ENCODE measurements around the gene SVIL.
A peak's percentile ranks its signal among the peaks of the same experiment; 100 is the strongest.
"Not testable (repeated sequence)": the region's sequence is repeated elsewhere in the genome, so short reads cannot be mapped to it uniquely, and the experiment has no call there.

The SVIL gene

DNA sequence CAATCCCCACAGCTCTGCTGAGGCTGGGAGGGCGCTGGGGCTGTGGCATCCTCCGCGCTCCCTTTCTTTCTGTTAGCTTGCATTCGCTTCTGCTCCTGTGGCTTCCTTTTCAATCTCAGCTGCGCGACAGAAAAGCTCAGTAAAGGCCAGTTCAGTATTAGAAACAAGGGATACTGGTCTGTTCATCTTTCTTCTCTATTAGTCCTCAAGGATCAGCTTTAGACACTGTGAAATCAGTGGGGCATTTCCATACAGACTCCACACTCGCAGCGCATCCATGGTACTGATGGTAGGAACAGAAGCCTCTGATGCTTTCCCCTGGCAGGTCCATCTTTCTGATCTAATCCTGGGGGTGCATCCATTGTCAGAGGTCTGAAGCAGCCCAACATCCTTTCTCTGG lies 182.2 kb downstream of the SVIL start:
- TF ChIP-seq SUZ12 (IDR thresholded peaks at IDR 0.05; ENCODE audit: extremely low read depth, insufficient read depth, insufficient read length) (no peak), ZNF274 (IDR thresholded peaks at IDR 0.05; ENCODE audit: low read depth, low read length) (no peak), YY1 (IDR thresholded peaks at IDR 0.05; ENCODE audit: insufficient read depth, insufficient read length) (no peak)
- Histone ChIP-seq H3K27me3 (ENCODE audit: insufficient read depth, insufficient read length) (no peaks in the 10 kb centered on the region), H3K4me1 (ENCODE audit: insufficient read depth, insufficient read length) (peaks cover 3% of the 10 kb centered on the region), H3K9ac (ENCODE audit: insufficient read length, low read depth) (no peak overlapping the region), H3K9me3 (ENCODE audit: insufficient read depth, low read length) (no peaks in the 10 kb centered on the region), H3K36me3 (ENCODE audit: insufficient read depth, insufficient read length, low read length) (peaks cover 14% of the 10 kb centered on the region), H3K4me3 (ENCODE audit: insufficient read length, low read depth) (no peak overlapping the region)
- DNase-seq (ENCODE audit: low read depth, low spot score), result no peak

DNA sequence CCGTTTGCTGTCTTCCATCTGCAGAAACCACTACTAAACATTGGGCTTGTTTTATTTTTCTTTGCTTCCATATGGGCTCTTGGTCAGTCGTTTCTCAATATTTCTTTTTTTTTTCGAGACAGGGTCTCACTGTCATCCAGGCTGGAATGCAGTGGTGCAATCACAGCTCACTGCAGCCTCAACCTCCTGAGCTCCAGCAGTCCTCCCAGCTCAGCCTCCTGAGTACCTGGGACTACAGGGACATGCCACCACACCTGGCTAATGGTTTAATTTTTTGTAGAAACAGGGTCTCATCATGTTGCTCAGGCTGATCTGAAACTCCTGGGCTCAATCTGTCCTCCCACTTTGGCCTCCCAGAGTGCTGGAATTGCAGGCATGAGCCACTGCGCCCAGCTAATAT lies 182.8 kb downstream of the SVIL start:
- TF ChIP-seq ZNF274 (IDR thresholded peaks at IDR 0.05; ENCODE audit: low read depth, low read length), result no peak
- no peak for TF ChIP-seq YY1 (IDR thresholded peaks at IDR 0.05; ENCODE audit: insufficient read depth, insufficient read length)
- no peak for TF ChIP-seq SUZ12 (IDR thresholded peaks at IDR 0.05; ENCODE audit: extremely low read depth, insufficient read depth, insufficient read length)
- peaks cover 3% of the 10 kb centered on the region for H3K4me1 ChIP-seq (ENCODE audit: insufficient read depth, insufficient read length)
- no peak overlapping the region for H3K4me3 ChIP-seq (ENCODE audit: insufficient read length, low read depth)
- no peaks in the 10 kb centered on the region for H3K27me3 ChIP-seq (ENCODE audit: insufficient read depth, insufficient read length)
- no peaks in the 10 kb centered on the region for H3K9me3 ChIP-seq (ENCODE audit: insufficient read depth, low read length)
- no peak overlapping the region for H3K9ac ChIP-seq (ENCODE audit: insufficient read length, low read depth)
- peaks cover 8% of the 10 kb centered on the region for H3K36me3 ChIP-seq (ENCODE audit: insufficient read depth, insufficient read length, low read length)
- DNase-seq (ENCODE audit: low read depth, low spot score), result no peak

DNA sequence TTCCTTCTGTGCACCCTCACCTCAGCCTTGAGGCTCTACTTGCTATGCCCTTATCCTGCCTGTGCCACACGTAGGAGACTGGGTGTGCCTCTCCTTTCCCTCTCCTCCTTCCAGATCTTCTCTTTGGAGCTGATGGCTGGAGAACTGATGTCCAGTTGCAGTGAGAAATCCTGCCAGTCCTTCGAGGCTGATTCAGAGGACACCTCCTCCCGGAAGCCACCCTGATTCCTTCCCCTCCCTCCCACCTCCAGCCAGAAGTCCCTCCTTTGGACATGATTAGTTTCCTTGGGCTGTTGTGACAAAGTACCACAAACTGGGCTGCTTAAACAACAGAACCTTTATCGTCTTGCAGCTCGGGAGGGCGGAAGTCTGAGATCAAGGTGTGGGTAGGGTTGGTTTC lies 184.4 kb downstream of the SVIL start:
- DNase-seq (ENCODE audit: low read depth, low spot score), result no peak
- no peaks in the 10 kb centered on the region for H3K9me3 ChIP-seq (ENCODE audit: insufficient read depth, low read length)
- no peak overlapping the region for H3K9ac ChIP-seq (ENCODE audit: insufficient read length, low read depth)
- peaks cover 3% of the 10 kb centered on the region for H3K4me1 ChIP-seq (ENCODE audit: insufficient read depth, insufficient read length)
- H3K27me3 ChIP-seq (ENCODE audit: insufficient read depth, insufficient read length), result no peaks in the 10 kb centered on the region
- H3K4me3 ChIP-seq (ENCODE audit: insufficient read length, low read depth), result no peak overlapping the region
- no peak for TF ChIP-seq YY1 (IDR thresholded peaks at IDR 0.05; ENCODE audit: insufficient read depth, insufficient read length)
- no peak for TF ChIP-seq ZNF274 (IDR thresholded peaks at IDR 0.05; ENCODE audit: low read depth, low read length)
- no peak for TF ChIP-seq SUZ12 (IDR thresholded peaks at IDR 0.05; ENCODE audit: extremely low read depth, insufficient read depth, insufficient read length)
- peaks cover 3% of the 10 kb centered on the region for H3K36me3 ChIP-seq (ENCODE audit: insufficient read depth, insufficient read length, low read length)

DNA sequence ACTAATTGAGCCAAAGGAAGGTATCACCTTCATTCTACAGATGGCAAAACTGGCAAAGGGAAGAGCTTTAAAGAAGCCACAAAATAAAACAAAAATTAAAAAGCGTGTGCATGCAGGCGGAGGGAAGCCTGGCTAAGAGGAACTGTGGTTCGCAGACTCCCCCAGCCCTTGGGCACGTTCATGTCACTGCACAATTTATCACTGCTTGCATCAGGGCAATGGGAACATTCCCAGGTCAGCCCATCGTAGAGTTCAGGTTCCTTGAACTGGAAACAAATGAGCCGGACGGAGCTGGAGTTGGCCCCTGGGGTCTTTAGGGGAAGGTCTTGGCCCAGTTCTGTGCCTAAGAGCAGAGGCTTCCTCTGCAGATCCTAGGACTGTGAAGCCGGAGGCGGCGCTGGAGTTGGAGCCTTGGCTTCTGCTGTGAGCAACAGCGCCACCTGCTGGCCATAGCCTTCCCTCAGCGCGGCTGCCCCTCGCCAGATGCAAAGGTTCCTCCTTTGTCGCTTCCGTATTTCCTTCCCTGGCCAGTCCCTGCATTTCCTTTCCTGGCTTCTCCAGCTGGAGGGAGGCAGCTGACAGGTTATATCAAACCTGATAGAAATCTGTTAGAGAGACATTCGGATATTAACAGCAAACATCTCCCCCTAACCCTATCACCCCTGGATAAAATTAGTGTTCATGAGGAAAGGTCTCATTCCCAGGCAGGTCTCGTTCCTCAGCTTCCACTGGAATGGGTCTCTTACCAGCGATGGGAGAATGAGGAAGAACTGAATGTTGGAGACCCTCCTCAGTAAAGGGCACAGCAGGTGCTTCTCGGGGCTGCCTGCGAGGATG lies 185.8 kb downstream of the SVIL start:
- H3K4me1 ChIP-seq (ENCODE audit: insufficient read depth, insufficient read length); H3K9ac ChIP-seq (ENCODE audit: insufficient read length, low read depth); H3K4me3 ChIP-seq (ENCODE audit: insufficient read length, low read depth); H3K9me3 ChIP-seq (ENCODE audit: insufficient read depth, low read length); H3K36me3 ChIP-seq (ENCODE audit: insufficient read depth, insufficient read length, low read length); H3K27me3 ChIP-seq (ENCODE audit: insufficient read depth, insufficient read length): not testable (repeated sequence)
- peak; percentile 65 for DNase-seq (ENCODE audit: low read depth, low spot score)

DNA sequence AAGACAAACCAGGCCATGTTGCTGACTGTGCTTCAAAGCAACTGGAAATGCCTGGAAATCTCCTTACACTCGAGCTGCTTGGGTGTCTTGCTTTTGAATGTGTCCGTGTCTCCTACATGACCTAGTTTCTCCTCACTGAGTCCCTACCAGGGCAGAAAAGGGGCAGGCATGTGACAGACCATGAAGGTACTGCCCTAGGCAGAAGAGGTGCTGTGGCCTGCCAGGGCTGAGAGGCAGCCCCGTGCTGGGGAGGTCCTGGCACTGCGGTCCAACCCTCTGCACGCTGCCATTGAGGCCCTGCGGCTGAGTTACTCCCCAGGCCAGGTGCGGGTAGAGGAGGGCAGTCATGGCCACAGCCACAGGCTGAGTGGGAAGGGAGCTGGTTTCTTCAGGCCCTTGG lies 186.6 kb downstream of the SVIL start:
- no peak overlapping the region for H3K9ac ChIP-seq (ENCODE audit: insufficient read length, low read depth)
- no peaks in the 10 kb centered on the region for H3K27me3 ChIP-seq (ENCODE audit: insufficient read depth, insufficient read length)
- peaks cover 3% of the 10 kb centered on the region for H3K4me1 ChIP-seq (ENCODE audit: insufficient read depth, insufficient read length)
- peaks cover 10% of the 10 kb centered on the region; the same call in 1 of the 2 replicates for H3K9me3 ChIP-seq (ENCODE audit: insufficient read depth, low read length)
- H3K36me3 ChIP-seq (ENCODE audit: insufficient read depth, insufficient read length, low read length), result peaks cover 3% of the 10 kb centered on the region
- no peak overlapping the region for H3K4me3 ChIP-seq (ENCODE audit: insufficient read length, low read depth)
- no peak for TF ChIP-seq YY1 (IDR thresholded peaks at IDR 0.05; ENCODE audit: insufficient read depth, insufficient read length)
- TF ChIP-seq SUZ12 (IDR thresholded peaks at IDR 0.05; ENCODE audit: extremely low read depth, insufficient read depth, insufficient read length), result no peak
- no peak for DNase-seq (ENCODE audit: low read depth, low spot score)

DNA sequence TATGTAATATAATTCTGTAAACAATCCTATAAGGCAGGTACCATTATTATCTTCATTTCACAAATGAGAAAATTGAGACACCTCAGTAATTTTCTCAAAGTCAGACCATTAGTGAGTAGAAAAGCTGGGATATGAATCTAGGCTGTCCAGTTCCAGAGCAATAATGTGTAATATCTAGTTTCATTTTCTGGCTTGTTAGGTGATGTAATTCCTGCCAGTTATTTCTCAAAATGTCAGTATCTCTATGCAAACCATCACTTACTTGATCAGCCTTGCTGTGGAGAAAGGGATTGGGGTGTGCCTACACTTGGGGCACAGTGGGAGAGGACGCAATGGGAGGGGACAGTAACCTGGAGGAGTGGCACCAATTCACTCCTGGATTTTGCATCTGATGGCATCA lies 188.4 kb downstream of the SVIL start:
- DNase-seq (ENCODE audit: low read depth, low spot score), result no peak
- Histone ChIP-seq H3K36me3 (ENCODE audit: insufficient read depth, insufficient read length, low read length) (peaks cover 3% of the 10 kb centered on the region), H3K9me3 (ENCODE audit: insufficient read depth, low read length) (peaks cover 18% of the 10 kb centered on the region; the same call in 1 of the 2 replicates), H3K4me3 (ENCODE audit: insufficient read length, low read depth) (no peak overlapping the region), H3K27me3 (ENCODE audit: insufficient read depth, insufficient read length) (no peaks in the 10 kb centered on the region), H3K4me1 (ENCODE audit: insufficient read depth, insufficient read length) (peaks cover 3% of the 10 kb centered on the region), H3K9ac (ENCODE audit: insufficient read length, low read depth) (no peak overlapping the region)
- no peak for TF ChIP-seq ZNF274 (IDR thresholded peaks at IDR 0.05; ENCODE audit: low read depth, low read length)
- TF ChIP-seq SUZ12 (IDR thresholded peaks at IDR 0.05; ENCODE audit: extremely low read depth, insufficient read depth, insufficient read length), result no peak
- no peak for TF ChIP-seq YY1 (IDR thresholded peaks at IDR 0.05; ENCODE audit: insufficient read depth, insufficient read length)

DNA sequence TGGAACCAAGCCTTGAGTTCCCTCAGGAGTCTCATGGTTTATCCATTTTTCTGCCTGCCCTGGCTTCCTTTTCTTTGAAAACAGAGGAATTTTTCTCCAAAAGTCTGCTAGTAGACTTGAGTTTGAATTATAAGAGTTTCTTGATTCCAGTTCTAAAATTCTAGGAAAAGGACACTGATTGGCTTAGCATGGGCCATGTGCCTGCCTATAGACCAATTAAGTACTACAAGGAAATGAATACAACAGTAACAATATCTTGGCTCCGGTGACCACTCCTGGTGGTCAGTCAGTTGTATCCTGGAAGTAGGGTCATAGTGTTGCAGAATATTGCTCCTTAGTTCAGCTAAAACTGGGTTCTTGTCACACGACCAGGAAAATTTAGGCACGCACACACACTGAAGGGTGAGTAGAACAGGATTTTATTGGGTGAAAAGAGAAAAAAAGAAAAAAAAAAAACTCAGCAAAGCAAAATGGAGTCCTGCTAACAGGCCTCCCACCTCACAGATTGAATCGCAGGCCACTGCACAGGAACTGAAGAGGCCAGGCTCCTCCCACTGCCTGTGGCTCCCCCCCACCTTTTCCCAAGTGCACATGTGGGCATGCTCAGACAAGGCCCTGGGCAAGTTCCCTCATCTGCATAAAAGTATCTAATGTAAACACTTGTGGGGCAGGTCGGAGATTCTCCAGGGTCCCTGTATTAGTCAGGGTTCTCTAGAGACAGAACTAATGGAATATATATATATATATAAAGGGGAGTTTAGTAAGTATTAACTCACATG lies 190.8 kb downstream of the SVIL start:
- Histone ChIP-seq H3K9ac (ENCODE audit: insufficient read length, low read depth) (no peak overlapping the region), H3K36me3 (ENCODE audit: insufficient read depth, insufficient read length, low read length) (no peaks in the 10 kb centered on the region), H3K4me1 (ENCODE audit: insufficient read depth, insufficient read length) (peaks cover 3% of the 10 kb centered on the region), H3K27me3 (ENCODE audit: insufficient read depth, insufficient read length) (no peaks in the 10 kb centered on the region), H3K9me3 (ENCODE audit: insufficient read depth, low read length) (peaks cover 30% of the 10 kb centered on the region), H3K4me3 (ENCODE audit: insufficient read length, low read depth) (no peak overlapping the region)
- TF ChIP-seq YY1 (IDR thresholded peaks at IDR 0.05; ENCODE audit: insufficient read depth, insufficient read length) (no peak), SUZ12 (IDR thresholded peaks at IDR 0.05; ENCODE audit: extremely low read depth, insufficient read depth, insufficient read length) (no peak), ZNF274 (IDR thresholded peaks at IDR 0.05; ENCODE audit: low read depth, low read length) (no peak)
- no peak for DNase-seq (ENCODE audit: low read depth, low spot score)
